HG03196 (cell line): Measurements from ENCODE around the gene SIGLEC1.

Experiments used
- ATAC-seq: cut with Tn5 transposase; IDR thresholded peaks from one replicate; pipeline ENCODE4 v1.9.1; 2021; ENCODE audit not compliant: unreplicated experiment

The SIGLEC1 gene

DNA sequence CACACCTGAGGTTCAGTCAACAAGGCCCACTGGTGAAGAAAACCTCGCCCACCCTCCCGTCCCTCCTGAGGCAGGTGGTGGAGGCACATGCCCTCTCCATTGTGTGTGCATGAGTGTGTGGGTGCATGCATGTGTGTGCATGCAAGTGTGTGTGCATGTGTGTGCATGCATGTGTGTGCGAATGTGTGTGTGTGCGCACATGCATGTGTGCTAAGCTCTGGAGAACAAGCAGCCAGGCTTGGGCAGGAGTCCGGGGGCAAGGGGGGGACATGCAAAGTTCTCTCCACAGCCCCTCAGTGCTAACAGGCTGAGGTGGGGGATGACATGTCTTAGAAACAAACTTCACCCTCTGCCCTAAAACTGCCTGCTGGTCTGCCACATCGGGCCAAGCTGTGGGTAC, 17.0 kb upstream of the SIGLEC1 start:
- no peak for ATAC-seq

GRCh38 chr20:3728876-3729275, 16.5 kb upstream of the SIGLEC1 start:
- no peak for ATAC-seq

DNA sequence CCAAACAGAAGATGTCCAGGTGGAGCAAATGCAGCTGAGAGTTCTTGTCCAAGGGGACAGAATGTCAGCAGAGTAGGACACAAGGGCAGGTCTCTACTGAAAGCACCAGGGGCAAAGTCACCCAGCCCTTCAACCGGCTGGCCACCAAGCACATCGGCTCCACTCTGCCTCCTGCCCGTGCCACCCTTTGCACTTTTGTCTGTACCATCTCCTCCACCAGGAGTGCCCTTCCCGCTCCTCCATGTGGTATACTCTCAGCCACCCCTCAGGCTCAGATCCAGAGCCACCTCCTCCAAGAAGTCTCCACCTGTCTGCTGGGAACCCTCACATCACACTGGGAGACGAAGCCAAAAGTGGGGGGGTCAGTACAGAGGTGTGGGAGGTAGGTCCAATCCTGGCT, 16.0 kb upstream of the SIGLEC1 start:
- ATAC-seq: no peak

- ATAC-seq: no peak
Measured at GRCh38 chr20:3727401-3728021, 15.1 kb upstream of the SIGLEC1 start.

DNA sequence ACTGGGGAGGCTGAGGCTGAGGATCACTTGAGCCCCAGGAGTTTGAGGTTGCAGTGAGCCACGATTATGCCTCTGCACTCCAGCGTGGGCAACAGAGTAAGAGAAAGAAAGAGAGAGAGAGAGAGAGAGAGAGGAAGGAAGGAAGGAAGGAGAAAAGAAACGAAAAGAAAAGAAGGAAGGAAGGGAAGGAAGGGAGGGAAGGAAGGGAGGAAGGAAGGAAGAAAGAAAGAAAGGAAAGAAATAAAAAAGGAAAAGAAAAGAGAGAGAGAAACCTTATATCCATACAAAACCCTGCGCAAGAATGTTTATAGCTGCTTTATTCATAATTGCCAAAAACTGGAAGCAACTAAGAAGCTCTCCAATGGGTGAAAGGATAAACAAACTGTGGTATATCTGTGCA, 12.0 kb upstream of the SIGLEC1 start:
- ATAC-seq: no peak

DNA sequence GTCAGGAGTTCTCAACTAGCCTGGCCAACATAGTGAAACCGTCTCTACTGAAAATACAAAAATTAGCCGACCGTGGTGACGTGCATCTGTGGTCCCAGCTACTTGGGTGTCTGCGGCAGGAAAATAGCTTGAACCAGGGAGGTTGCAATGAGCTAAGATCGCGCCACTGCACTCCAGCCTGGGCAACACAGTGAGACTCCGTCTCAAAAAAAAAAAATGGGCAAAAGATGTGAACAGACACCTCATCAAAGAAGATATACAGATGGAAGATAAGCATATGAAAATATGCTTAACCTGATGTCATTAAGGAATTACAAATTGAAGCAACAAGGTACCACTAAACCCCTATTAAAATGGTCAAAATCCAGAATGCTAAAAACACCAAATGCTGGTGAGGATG, 10.9 kb upstream of the SIGLEC1 start:
- no peak for ATAC-seq

DNA sequence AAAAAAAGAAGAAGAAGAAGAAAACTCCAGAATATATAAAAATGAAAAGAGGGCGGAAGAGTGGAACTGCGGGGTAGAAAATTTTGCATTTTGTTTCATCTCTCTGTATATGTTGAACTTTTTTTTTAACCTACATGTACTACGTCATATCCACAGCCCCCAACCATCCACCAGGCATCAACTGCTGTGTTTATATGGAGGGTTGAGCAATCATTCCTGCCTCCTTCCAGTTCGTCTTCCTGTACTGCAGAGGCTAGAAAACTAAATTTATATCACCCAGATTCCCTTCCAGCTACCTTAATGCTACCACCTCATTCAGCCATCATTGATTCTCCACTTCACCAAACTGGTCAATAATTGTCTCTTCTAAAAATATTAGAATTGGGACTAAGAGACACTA, 9.5 kb upstream of the SIGLEC1 start:
- ATAC-seq: no peak

DNA sequence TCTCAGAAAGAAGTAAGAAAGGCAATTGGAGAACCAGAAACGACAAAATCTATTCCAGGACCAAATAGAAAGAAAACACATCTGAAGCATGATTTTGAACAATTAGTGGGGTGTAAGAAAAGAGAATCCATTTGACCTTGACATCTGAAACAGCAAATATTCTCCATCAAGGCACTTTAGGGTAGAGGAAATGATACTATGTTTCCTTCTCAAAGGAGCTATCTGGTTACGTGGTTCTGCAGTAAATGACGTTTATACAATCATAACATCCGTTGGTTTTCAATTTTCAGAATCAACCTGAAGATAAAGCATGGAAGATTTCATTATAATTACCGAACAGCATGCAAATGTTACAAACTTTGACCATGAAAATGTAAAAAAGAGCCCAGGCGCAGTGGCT, 8.2 kb upstream of the SIGLEC1 start:
- ATAC-seq: no peak

DNA sequence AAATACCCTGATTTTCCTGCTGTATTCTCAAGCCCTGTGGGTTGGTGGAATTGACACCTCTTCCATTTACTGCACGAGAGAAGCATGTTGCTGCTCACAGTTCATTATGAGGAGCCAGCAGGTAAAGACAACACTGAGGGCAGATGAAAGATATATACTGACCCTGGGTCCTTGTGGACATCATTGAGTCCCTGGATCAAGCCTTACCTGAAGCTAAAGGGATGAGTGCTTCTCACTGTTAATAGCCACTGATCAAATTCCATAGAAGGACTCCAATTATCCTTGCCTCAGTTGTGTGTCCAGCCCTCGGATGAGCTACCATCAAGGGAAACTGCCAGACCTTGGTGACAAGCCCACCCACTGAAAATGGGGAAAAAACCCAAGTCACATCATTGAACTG, 7.7 kb upstream of the SIGLEC1 start:
- ATAC-seq: no peak

DNA sequence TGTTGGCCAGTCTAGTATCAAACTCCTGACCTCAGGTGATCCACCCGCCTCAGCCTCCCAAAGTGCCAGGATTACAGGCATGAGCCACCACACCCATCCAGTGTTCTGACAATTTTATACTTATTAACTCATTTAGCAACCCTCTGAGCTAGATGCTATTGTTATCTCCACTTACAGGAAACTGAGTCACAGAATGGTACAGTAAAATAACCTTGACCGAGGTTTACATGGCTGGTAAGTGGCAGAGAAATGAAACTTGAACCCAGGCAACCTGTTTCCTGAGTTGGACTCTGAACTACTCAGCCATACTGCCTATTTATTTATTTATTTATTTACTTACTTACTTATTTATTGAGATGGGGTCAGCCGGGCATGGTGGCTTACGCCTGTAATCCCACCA, 6.6 kb upstream of the SIGLEC1 start:
- no peak for ATAC-seq

DNA sequence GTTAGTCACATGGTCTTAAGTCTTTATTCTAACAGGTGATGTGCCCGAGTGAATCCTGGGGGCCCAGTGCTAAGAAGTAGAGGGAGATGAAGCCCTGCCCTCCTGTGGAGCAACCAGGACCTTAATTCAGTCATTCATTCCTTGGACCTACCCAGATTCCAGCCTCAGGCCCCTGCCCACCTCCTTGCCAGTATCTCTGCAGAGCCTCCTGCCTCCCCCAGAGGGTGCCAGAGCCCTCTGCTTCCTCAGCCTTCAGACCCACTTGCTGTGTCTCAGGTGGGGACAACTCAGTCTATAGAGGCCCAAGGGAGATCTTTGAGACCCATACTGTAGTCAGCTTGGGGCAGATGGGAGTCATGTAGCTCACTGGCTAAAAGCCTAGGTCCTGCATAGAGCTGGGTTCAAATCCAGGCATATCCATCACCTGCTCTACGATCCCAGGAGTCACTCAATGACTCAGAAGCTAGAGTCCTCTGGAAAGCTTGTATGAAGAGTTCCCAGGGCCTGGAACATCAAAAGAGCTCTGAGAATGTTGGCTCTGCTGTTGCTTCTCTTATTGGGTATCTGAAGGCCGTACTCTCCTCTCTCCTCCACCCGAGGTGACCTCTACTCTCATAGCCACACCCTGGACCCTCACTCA, 3.9 kb upstream of the SIGLEC1 start:
- ATAC-seq: no peak

GRCh38 chr20:3714092-3714491, 1.7 kb upstream of the SIGLEC1 start:
- no peak for ATAC-seq

DNA sequence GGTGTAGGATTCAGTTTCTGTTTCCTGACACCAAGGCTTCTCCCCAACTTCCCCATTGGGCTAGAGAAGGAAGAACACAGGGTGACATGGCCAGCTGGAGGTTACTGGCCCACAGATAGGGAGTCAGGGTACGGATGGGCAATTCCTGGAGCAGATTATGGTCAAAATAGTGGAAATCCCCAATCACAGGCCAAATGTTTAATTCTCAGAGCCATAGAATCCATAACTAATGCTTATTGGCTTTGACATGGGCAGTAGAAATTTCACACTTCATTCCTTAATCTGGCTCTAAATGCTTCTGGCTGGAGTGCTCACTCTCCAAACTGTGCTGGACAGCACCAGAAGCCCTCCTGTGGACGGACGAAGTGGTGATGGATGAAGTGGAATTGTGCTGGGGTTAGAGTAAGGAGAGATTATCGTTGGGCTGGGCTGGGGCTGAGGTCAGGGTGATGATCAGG, 887 bp downstream of the SIGLEC1 start:
- no peak for ATAC-seq

DNA sequence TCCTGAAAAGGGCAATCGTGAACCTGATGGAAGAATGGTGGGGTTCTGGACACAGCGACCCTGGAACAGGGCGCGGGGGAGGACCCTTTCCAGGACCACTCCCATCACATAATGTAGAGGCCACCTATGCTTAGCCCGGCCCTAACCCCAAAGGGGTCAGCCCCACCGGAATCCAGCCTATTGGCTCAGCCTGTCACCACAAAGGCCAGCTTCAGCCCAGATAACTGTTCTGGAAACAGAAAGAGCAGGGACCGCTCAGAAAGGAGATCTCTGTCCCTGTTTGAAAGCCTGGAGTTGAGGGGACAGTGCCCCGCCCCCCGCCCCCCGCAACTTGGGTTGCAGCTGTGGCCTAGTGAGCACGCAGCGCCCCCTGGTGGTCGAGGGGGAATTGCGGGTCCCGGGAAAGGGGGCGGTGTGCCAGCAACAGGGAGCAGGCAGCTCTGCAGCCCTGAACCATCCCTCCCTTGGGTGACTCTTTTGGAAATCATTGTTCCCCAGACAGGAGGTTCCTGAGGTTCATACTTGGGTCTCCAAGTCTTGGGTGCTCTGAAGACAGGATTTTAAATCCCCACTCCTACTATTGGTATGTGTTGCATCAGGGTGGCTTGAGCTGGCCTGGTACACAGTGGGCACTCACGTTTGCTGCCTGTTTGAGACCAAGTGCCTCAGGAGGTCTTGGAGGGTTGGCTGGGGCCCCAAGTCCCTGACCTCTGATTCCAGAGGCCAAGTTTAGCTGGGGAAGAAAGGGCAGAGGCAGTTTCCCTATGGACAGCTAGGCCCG, 1.5 kb downstream of the SIGLEC1 start:
- ATAC-seq: no peak

DNA sequence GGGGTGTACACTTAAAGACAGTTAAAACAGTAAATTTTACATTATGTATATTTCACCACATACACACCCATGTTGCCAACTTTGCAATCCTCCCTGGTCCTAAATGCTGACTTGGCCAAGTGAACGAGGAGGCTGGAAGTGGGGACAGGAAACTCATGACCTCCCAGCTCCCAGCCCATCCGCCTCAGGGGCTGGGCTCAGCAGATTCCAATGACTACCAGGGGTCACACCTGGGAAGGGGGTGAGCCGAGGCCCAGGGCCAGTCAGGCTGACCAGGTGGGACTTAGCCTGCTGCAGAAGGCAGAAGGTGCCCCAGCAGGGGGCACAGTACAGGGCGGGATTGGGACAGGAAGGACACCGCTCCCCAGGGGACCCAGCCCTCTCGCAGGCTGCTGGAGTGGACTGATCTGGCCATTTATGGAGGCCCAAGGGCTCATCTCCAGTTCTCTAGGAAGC, 2.4 kb downstream of the SIGLEC1 start:
- no peak for ATAC-seq

DNA sequence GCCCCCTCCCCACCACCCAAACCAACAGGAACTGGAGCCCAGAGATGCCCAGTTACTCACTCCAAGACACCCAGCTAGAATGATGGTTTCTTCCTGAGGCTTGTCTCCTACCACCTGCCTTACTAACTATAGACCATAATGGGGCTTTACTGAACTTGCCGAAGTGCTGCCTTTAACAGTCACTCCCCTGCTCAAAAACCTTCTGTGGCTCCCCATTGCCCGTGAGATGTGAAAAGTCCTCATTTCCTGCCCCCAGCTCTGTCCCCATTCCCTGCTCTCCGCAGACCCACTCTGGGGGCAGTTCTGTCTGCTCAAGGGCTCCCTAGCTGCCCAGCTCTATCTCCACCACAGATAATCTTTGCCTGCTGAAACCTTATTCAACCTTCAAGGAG, 4.9 kb downstream of the SIGLEC1 start:
- no peak for ATAC-seq

DNA sequence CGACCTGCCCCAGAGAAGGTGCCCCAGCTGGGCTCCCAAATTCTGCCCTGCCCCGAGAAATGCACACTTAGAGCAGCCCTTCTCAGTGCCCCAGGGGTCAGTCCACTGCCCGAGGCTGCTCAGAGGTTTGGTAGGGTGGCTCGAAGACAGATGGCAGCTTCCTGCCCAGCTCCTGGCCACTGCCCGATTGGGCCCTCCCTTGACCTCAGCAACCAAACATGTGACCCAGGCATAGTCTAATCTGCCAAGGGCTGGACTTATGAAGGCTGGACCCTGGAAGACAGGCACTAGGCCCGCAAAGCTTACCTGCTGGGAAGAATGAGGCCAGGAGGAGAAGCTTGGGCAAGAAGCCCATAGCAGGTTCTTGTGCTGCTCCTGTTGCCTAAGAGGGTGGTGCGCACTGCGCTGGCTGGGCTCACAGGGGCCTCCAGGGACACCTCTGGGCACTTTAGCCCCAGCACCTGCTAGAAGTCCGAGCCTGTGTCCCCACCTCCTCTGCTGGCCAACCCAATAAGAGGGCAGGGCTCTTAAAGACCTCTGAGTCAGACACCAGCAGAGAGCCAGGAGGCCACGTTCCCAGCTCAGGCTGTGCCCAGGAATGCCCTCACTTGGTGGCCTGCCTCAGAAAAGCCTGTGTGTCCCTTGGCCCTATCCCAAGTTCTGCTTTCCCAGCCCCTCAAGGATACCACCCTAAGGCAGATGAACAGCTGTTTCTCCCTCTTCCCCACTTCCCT, 5.5 kb downstream of the SIGLEC1 start:
- ATAC-seq: no peak

DNA sequence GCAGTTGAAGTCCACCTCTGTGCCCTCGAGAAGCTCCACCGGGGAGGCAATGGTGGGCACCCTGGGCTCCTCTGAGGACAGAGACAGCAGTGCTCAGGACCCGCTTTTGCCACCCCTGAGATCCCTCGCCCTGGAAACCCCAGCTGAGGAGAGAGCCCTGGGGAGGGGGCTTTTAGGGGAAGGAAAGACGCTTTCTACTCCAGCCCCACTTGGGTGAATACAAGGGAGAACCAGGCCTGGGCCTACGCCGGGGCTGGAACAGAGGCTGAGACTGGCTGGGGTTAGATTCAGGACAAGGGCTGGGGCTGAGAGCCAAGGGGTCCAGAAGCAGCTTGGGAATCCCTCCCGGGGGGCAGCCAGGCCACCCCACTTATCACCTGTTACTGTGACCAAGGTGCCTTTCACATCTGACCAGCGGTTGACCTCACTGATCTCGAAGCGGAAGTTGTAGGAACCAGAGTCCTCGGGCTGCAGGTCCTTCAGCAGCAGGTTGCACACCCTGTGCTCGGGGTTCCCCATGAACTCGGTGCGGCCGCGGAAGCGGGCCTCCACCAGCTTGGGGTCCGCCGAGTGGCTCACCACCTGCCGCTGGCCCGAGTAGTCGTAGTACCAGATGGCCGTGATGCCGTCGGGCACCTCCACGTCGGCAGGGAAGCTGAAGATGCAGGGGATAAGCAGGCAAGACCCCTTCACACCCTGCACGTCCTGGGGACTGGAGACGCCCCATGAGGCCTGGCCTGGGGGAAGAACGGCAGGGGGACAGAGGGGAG, 6.2 kb downstream of the SIGLEC1 start:
- no peak for ATAC-seq

GRCh38 chr20:3705491-3705969, 6.9 kb downstream of the SIGLEC1 start:
- ATAC-seq: no peak

DNA sequence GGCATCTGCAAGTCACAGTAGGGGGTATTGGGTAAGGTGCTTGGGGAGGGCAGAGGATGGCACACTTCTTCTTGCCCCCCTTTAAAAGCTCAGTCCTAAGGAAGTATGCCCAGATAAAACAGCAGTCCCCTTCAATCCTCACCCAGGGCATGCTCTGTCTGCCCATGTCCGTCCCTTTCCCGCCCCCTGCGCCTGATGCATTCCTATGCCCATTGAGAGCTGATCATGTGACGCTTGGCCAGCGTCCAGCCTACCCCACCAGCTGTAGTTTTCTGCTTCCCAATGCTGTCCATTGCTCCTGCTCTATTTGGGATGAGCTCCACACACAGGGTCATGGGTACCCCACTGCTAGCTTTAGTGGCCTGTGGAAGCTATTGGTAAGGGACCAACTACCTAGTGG, 8.3 kb downstream of the SIGLEC1 start:
- no peak for ATAC-seq
